Stomach smooth muscle (tissue), 2 donors: ENCODE results near the gene PTPN1.

Experiments
- H3K27ac ChIP-seq: one replicate; pipeline ENCODE4 v1.7.0; 2013; ENCODE audit warnings: mild to moderate bottlenecking, low read length, inconsistent platforms
- H3K27me3 ChIP-seq, 2 donors: one replicate each; pipeline ENCODE4 v1.7.0; 2013; ENCODE audit warnings: low read length in 2 of 2; ENCODE audit not compliant: insufficient read depth in 2 of 2, control insufficient read depth in 1 of 2
- H3K36me3 ChIP-seq, 2 donors: one replicate each; pipeline ENCODE4 v1.7.0; 2013; ENCODE audit warnings: low read length in 2 of 2; ENCODE audit not compliant: control insufficient read depth in 2 of 2, insufficient read depth in 2 of 2
- H3K4me1 ChIP-seq: one replicate; pipeline ENCODE4 v1.7.0; 2013; ENCODE audit warnings: low read length; ENCODE audit not compliant: control insufficient read depth, insufficient read depth
- H3K4me3 ChIP-seq, 2 donors: one replicate each; pipeline ENCODE4 v1.7.0; 2013; ENCODE audit warnings: low read length in 2 of 2
- H3K9ac ChIP-seq, 2 donors: one replicate each; pipeline ENCODE4 v1.7.0; 2013; ENCODE audit warnings: low read length in 2 of 2, mild to moderate bottlenecking in 1 of 2
- H3K9me3 ChIP-seq, 2 donors: one replicate each; pipeline ENCODE4 v1.7.0; 2013; ENCODE audit warnings: low read length in 2 of 2; ENCODE audit not compliant: control insufficient read depth in 2 of 2
- donor health status: healthy.
- donor health status: Pancreatic carcinoma.

PTPN1 gene

DNA sequence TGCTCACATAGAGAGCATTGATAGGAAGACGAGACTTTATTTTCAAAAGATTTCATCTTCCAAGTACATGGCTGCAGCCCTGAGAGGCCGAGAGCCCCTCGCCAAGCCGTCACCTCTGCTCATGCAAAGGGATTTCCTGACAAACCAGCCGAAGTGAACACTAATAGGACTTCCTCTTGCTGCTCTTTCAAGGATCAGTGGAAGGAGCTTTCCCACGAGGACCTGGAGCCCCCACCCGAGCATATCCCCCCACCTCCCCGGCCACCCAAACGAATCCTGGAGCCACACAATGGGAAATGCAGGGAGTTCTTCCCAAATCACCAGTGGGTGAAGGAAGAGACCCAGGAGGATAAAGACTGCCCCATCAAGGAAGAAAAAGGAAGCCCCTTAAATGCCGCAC lies 69.3 kb downstream of the PTPN1 start:
- H3K9ac ChIP-seq: no peak overlapping the region
- no peaks in the 10 kb centered on the region for H3K27me3 ChIP-seq
- H3K4me3 ChIP-seq: no peak overlapping the region
- peaks cover 24% of the 10 kb centered on the region for H3K4me1 ChIP-seq
- H3K36me3 ChIP-seq: peaks cover 52 to 70% of the 10 kb centered on the region in 2 donors
- H3K27ac ChIP-seq: no peak overlapping the region
- no peaks in the 10 kb centered on the region for H3K9me3 ChIP-seq

DNA sequence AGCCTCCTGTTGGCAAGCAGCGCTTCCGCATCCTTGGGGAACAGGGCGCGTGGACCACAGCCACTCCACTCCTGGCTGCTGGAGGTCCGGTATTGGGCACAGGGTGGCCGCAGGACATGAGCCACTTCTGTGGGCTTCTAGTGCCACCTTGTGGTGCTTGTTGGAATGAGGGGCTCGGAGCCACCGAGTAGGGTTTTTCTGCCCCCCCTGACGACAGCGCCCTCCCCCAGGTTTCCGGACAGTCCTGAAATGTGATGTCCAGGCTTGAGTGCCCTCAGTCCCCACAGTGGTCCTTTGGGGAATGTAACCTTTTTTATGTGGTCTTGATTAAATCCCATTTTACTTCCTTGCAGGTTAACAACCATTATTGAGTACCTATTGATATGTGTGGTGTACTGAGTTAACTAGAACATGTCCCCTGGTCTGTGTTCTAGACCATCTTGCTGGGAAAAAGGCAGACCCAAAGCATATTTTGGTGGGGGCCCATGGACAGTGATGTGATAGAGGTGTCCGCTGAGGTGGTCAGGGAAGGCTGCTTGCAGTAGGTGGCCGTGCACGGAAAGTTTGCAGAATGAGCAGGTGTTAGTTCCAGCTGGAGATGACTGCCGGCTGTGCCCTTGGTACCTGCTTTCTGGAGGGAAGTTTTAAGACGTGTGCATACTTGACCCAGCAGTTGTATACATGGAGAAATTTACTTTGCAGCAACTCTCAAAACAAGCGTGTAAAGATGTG lies 70.0 kb downstream of the PTPN1 start:
- Histone ChIP-seq H3K9me3 (no peaks in the 10 kb centered on the region), H3K36me3 (peaks cover 46 to 64% of the 10 kb centered on the region in 2 donors), H3K27me3 (no peaks in the 10 kb centered on the region), H3K4me1 (peaks cover 24% of the 10 kb centered on the region), H3K9ac (no peak overlapping the region), H3K4me3 (no peak overlapping the region), H3K27ac (no peak overlapping the region)

DNA sequence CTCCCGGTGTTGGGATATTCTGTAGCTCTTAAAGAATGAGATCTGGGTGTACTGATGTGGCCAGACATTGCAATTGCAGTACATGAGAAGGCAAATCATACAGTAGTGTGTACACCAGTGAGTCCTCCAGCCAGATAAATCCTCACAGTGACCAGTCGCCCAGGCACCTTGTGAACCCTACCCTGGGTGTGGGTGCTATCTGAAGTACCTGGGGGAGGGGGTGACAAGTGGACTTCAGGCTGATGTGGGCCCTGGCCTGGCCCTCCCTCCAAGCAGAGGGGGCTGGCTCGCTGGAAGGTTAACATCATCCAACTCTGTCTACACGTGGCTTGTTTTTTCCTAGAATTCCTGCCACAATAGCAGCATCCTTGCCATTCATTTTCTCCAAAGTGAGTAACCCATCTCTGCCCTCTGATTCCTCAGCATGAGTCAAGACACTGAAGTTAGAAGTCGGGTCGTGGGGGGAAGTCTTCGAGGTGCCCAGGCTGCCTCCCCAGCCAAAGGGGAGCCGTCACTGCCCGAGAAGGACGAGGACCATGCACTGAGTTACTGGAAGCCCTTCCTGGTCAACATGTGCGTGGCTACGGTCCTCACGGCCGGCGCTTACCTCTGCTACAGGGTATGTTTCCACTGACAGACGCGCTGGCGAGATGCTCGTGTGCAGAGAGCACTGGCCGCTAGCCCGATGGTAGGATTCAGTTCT lies 70.8 kb downstream of the PTPN1 start:
- Histone ChIP-seq H3K4me1 (peaks cover 18% of the 10 kb centered on the region), H3K9me3 (no peaks in the 10 kb centered on the region), H3K27ac (no peak overlapping the region), H3K36me3 (peaks cover 48 to 67% of the 10 kb centered on the region in 2 donors), H3K4me3 (no peak overlapping the region), H3K9ac (no peak overlapping the region), H3K27me3 (no peaks in the 10 kb centered on the region)

DNA sequence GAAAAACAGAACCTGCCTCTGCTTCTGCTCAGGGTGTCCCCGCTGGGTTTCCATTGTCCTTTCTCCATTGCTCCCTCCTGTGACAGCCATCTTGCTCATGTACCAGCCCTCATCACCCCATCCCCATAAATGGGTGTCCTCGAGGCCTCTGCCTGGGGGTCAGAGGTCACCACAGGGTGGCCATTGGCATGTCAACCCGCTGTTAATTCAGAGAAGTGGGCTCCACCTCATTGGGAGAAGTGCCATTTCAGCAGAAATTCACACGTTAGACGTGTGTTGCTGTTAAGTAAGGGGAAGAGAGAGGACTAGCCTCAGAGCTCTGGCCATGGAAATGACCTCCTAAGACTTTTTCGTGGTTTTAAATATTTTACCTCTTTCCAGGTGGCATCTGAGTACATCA lies 71.9 kb downstream of the PTPN1 start:
- peaks cover 11% of the 10 kb centered on the region for H3K4me1 ChIP-seq
- H3K9ac ChIP-seq: no peak overlapping the region
- H3K9me3 ChIP-seq: no peaks in the 10 kb centered on the region
- peaks cover 57 to 76% of the 10 kb centered on the region in 2 donors for H3K36me3 ChIP-seq
- H3K4me3 ChIP-seq: no peak overlapping the region
- no peak overlapping the region for H3K27ac ChIP-seq
- no peaks in the 10 kb centered on the region for H3K27me3 ChIP-seq

DNA sequence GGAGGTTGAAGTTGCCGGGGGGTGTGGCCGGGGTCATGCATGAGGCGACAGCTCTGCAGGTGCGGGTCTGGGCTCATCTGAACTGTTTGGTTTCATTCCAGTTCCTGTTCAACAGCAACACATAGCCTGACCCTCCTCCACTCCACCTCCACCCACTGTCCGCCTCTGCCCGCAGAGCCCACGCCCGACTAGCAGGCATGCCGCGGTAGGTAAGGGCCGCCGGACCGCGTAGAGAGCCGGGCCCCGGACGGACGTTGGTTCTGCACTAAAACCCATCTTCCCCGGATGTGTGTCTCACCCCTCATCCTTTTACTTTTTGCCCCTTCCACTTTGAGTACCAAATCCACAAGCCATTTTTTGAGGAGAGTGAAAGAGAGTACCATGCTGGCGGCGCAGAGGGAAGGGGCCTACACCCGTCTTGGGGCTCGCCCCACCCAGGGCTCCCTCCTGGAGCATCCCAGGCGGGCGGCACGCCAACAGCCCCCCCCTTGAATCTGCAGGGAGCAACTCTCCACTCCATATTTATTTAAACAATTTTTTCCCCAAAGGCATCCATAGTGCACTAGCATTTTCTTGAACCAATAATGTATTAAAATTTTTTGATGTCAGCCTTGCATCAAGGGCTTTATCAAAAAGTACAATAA lies 72.5 kb downstream of the PTPN1 start:
- peaks cover 59 to 75% of the 10 kb centered on the region in 2 donors for H3K36me3 ChIP-seq
- H3K4me1 ChIP-seq: peaks cover 5% of the 10 kb centered on the region
- no peak overlapping the region for H3K4me3 ChIP-seq
- H3K27ac ChIP-seq: no peak overlapping the region
- no peaks in the 10 kb centered on the region for H3K27me3 ChIP-seq
- H3K9ac ChIP-seq: no peak overlapping the region
- no peaks in the 10 kb centered on the region for H3K9me3 ChIP-seq

DNA sequence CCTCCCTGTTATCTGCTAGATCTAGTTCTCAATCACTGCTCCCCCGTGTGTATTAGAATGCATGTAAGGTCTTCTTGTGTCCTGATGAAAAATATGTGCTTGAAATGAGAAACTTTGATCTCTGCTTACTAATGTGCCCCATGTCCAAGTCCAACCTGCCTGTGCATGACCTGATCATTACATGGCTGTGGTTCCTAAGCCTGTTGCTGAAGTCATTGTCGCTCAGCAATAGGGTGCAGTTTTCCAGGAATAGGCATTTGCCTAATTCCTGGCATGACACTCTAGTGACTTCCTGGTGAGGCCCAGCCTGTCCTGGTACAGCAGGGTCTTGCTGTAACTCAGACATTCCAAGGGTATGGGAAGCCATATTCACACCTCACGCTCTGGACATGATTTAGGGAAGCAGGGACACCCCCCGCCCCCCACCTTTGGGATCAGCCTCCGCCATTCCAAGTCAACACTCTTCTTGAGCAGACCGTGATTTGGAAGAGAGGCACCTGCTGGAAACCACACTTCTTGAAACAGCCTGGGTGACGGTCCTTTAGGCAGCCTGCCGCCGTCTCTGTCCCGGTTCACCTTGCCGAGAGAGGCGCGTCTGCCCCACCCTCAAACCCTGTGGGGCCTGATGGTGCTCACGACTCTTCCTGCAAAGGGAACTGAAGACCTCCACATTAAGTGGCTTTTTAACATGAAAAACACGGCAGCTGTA lies 73.4 kb downstream of the PTPN1 start:
- Histone ChIP-seq H3K27ac (no peak overlapping the region), H3K27me3 (no peaks in the 10 kb centered on the region), H3K4me3 (no peak overlapping the region), H3K36me3 (peaks cover 59 to 68% of the 10 kb centered on the region in 2 donors), H3K9ac (no peak overlapping the region), H3K9me3 (no peaks in the 10 kb centered on the region), H3K4me1 (peaks cover 2% of the 10 kb centered on the region)

DNA sequence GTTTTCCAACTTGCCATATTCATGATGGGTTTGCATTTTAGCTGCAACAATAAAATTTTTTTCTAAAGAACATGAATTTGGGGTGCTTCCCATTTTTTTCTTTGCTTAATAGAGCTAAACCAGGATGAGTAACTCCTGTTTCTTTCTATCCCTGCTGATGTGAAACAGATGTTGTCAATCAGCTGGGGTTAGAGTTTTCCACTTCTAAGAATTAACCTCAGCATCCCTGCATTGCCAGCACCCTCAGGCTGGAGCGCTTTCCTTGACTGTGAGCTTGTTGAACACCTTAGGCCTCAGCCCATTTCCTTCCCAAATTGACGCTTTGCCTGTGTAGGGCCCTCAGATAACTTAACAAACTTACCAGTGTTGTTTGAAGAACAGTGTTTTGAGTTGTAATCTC lies 74.5 kb downstream of the PTPN1 start:
- no peak overlapping the region for H3K4me3 ChIP-seq
- peaks cover 48 to 57% of the 10 kb centered on the region in 2 donors for H3K36me3 ChIP-seq
- peaks cover 2% of the 10 kb centered on the region for H3K4me1 ChIP-seq
- no peak overlapping the region for H3K9ac ChIP-seq
- no peak overlapping the region for H3K27ac ChIP-seq
- H3K27me3 ChIP-seq: no peaks in the 10 kb centered on the region
- H3K9me3 ChIP-seq: no peaks in the 10 kb centered on the region

DNA sequence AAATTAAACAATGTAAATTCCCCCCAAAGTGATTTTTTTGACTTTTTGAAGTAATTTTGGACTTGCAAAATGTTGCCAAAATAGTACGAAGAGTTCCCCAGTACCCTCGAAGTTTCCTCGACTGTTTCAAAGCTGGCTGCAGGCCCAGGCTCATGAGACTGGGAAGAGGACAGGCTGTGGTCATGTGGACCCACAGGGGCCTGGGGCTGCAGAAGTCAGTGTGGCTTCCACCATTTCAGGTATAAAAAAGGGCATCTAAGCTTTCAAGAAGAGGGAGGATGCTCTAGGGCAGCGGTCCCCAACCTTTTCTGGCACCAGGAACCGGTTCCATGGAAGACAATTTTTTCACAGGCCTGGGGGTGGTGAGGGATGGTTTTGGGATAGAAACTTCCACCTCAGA lies 75.0 kb downstream of the PTPN1 start:
- H3K4me3 ChIP-seq: no peak overlapping the region
- no peak overlapping the region for H3K9ac ChIP-seq
- no peak overlapping the region for H3K27ac ChIP-seq
- no peaks in the 10 kb centered on the region for H3K4me1 ChIP-seq
- H3K27me3 ChIP-seq: no peaks in the 10 kb centered on the region
- H3K9me3 ChIP-seq: no peaks in the 10 kb centered on the region
- H3K36me3 ChIP-seq: peaks cover 46 to 52% of the 10 kb centered on the region in 2 donors

DNA sequence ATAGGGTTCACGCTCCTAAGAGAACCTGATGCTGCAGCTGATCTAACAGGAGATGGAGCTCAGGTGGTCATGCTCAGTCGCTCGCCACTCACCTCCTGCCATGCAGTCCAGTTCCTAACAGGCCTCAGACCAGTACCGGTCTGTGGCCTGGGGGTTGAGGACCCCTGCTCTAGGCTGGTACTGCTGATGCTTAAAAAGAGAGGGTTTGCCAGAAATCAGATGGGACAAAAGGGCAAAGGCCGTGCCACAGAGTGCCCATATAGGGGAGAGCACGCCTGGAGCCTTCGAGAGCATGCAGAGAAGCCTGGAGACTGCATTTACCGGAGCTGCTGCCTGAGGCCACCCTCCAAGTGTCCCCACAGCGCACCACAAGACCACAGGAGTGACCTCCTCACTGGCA lies 75.5 kb downstream of the PTPN1 start:
- H3K27ac ChIP-seq: no peak overlapping the region
- no peaks in the 10 kb centered on the region for H3K27me3 ChIP-seq
- H3K4me1 ChIP-seq: no peaks in the 10 kb centered on the region
- peaks cover 43 to 47% of the 10 kb centered on the region in 2 donors for H3K36me3 ChIP-seq
- H3K4me3 ChIP-seq: no peak overlapping the region
- H3K9ac ChIP-seq: no peak overlapping the region
- no peaks in the 10 kb centered on the region for H3K9me3 ChIP-seq

DNA sequence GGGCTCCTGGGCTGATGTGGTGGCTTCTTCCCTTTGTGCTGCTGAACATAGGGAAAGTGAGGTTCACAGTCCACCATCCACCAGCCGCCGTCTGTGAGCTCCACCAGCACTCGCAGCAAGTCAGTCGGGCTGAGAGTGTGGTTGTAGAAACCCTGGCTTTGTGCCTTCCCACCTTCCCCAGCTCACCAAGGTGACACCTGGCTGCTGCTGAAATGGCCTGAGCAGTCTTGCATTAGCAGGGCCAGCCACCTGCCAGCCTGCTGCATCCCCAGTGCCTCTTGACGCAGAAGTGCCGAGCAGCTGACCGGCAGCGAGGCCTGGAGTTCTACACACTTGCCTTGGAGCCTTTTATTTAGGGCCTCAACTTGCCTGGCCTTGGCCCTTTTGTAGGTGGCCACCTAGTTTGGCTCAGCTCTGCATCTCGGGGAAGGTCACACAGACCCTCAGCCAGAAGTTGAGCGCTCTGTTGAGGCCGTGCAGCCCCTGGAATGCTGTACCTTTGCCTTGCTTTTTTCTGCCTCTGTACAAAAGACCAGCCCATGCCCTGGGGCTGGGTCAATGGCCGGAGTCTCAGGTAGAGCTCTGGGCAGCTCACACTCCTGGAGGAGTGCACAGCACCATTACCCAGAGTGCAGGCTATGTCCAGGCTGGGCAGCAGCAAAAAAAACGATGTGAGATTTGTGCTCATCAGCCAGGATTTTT lies 76.5 kb downstream of the PTPN1 start:
- Histone ChIP-seq H3K9ac (no peak overlapping the region), H3K36me3 (peaks cover 33 to 40% of the 10 kb centered on the region in 2 donors), H3K4me3 (no peak overlapping the region), H3K4me1 (peaks cover under 1% of the 10 kb centered on the region), H3K27ac (no peak overlapping the region), H3K9me3 (no peaks in the 10 kb centered on the region), H3K27me3 (no peaks in the 10 kb centered on the region)
